ENCODE results near the gene OR1J4. TPM values are rescaled to one million over a fixed set of nuclear protein-coding genes. Genes with fewer than 3 reads are reported as not detected.

The OR1J4 gene, protein sequence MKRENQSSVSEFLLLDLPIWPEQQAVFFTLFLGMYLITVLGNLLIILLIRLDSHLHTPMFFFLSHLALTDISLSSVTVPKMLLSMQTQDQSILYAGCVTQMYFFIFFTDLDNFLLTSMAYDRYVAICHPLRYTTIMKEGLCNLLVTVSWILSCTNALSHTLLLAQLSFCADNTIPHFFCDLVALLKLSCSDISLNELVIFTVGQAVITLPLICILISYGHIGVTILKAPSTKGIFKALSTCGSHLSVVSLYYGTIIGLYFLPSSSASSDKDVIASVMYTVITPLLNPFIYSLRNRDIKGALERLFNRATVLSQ
- total RNA-seq (not detected), polyA plus RNA-seq (not detected)
- long read RNA-seq, donor 1, result 0 reads
- long read RNA-seq, donor 2, result 0 reads
- long read RNA-seq, donor 3, result 0 reads

DNA sequence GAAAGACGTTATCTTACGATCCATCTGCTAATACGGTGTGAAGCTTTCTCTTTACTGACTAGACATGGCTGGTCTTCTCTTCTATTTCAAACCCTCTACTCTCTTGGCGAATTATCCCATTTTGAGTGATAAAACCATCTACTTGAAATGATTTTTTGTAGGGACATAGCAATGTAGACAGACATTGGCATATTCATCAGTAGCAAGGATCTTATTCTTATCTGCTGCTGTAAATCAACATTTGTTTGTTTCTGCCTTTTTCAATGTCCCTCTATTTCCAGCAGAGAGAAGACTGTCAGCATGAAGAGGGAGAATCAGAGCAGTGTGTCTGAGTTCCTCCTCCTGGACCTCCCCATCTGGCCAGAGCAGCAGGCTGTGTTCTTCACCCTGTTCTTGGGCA, at the start of gene OR1J4:
TSS of gene OR1J4 (plus strand) at position 301 of the 400 bp plus-strand sequence. CDS start at position 301, 0 bp downstream.
- Histone ChIP-seq H3K4me3 (no peak within 1 kb of the TSS), H3K4me1 (ENCODE audit: insufficient read depth) (no peaks in the 10 kb centered on the region), H3K27ac (no peak within 1 kb of the TSS), H3K27me3 (no peaks in the 10 kb centered on the region), H3K9me3 (no peaks in the 10 kb centered on the region), H3K36me3 (no peaks in the 10 kb centered on the region)
- no peak for TF ChIP-seq POLR2A (IDR thresholded peaks at IDR 0.05)
- TF ChIP-seq EP300 (IDR thresholded peaks at IDR 0.05), result no peak
- TF ChIP-seq, protein P1, sequence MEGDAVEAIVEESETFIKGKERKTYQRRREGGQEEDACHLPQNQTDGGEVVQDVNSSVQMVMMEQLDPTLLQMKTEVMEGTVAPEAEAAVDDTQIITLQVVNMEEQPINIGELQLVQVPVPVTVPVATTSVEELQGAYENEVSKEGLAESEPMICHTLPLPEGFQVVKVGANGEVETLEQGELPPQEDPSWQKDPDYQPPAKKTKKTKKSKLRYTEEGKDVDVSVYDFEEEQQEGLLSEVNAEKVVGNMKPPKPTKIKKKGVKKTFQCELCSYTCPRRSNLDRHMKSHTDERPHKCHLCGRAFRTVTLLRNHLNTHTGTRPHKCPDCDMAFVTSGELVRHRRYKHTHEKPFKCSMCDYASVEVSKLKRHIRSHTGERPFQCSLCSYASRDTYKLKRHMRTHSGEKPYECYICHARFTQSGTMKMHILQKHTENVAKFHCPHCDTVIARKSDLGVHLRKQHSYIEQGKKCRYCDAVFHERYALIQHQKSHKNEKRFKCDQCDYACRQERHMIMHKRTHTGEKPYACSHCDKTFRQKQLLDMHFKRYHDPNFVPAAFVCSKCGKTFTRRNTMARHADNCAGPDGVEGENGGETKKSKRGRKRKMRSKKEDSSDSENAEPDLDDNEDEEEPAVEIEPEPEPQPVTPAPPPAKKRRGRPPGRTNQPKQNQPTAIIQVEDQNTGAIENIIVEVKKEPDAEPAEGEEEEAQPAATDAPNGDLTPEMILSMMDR (IDR thresholded peaks at IDR 0.05), result no peak
- intact Hi-C loops (cut with DNase I), result no loop called here
- 69 to 79% (median 75%) methylated on average over 4 of the region's 4 CpGs for WGBS, 3 donors
- DNase-seq, result no peak

DNA sequence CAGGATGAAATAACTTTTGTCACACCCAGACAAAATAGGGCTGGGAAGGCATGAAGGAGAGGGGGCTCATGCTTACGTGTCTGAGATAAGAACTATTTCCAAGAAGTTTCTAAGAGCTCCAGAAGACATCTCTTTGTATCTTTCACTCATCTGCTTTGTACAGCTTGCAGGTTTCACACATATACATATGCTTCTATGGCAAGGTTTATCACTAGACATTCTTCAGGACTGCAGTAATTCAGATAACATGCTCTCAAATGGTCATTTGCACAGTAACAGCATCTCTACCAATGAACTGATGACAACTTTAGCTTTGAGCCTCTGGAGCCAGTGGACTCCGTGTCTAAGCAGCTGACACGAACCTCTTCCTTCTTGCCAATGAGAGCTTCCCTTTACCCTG, 44.4 kb upstream of the OR1J4 start:
- intact Hi-C loops (cut with DNase I), result loop anchor here in 1 of 4 donors (10.0 kb wide), 1 partner anchor 330 kb away; the partner anchor contains the start of gene OR1K1
- TF ChIP-seq, protein P1 (IDR thresholded peaks at IDR 0.05), result no peak
- no peak for TF ChIP-seq POLR2A (IDR thresholded peaks at IDR 0.05)
- TF ChIP-seq EP300 (IDR thresholded peaks at IDR 0.05), result no peak
- H3K27me3 ChIP-seq, result no peaks in the 10 kb centered on the region
- 51 to 53% (median 53%) methylated on average over 3 of the region's 3 CpGs for WGBS, 3 donors
- no peaks in the 10 kb centered on the region for H3K4me1 ChIP-seq (ENCODE audit: insufficient read depth)
- H3K27ac ChIP-seq, result no peak overlapping the region
- no peak for DNase-seq
- H3K4me3 ChIP-seq, result no peak overlapping the region
- H3K9me3 ChIP-seq, result no peaks in the 10 kb centered on the region
- no peaks in the 10 kb centered on the region for H3K36me3 ChIP-seq

DNA sequence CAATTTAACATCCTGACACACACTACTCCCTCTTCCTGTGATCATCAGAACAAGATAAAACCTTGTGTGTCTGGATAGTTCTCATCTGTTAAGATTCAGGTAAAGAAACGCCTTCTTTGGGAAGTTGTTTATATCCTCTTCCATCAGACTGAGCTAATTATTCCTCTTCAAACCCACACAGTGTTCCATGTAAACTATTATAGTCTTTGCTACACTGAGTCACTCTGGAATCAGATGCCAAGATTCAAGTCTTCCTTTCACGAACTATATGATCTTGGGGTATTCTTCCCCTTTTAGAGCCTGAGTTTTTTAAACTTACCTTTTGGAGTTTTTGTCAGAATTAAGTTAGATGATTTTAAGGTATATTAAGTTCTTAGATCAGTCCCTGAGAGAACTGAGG, 43.2 kb upstream of the OR1J4 start:
- Histone ChIP-seq H3K27ac (no peak overlapping the region), H3K9me3 (no peaks in the 10 kb centered on the region), H3K36me3 (no peaks in the 10 kb centered on the region), H3K27me3 (no peaks in the 10 kb centered on the region), H3K4me1 (ENCODE audit: insufficient read depth) (no peaks in the 10 kb centered on the region), H3K4me3 (no peak overlapping the region)
- 41 to 61% (median 57%) methylated on average over 2 of the region's 2 CpGs for WGBS, 3 donors
- no peak for TF ChIP-seq EP300 (IDR thresholded peaks at IDR 0.05)
- TF ChIP-seq, protein P1 (IDR thresholded peaks at IDR 0.05), result no peak
- intact Hi-C loops (cut with DNase I), result loop anchor here in 1 of 4 donors (10.0 kb wide), 1 partner anchor 329 kb away; the partner anchor contains the start of gene OR1K1
- DNase-seq, result no peak

DNA sequence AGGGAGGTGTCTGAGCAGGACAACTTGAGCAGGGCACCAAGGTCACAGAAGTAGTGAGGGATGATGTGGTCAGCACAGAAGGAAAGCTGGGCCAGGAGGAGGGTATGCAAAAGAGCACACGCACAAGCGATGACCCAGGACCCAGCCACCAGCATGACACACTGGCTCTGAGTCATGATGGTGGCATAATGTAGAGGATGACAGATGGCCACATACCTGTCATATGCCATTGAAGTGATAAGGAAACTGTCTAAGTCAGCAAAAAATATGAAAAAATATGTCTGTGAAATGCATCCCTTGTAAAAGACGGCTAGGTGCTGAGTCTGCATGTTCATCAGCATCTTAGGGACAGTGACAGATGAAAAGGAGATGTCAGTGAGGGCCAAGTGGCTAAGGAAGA, 41.6 kb upstream of the OR1J4 start:
- no peak overlapping the region for H3K4me3 ChIP-seq
- no peaks in the 10 kb centered on the region for H3K4me1 ChIP-seq (ENCODE audit: insufficient read depth)
- H3K27ac ChIP-seq, result no peak overlapping the region
- WGBS, 3 donors, result 85 to 86% (median 86%) methylated on average over 3 of the region's 3 CpGs
- no peaks in the 10 kb centered on the region for H3K36me3 ChIP-seq
- H3K27me3 ChIP-seq, result no peaks in the 10 kb centered on the region
- TF ChIP-seq EP300 (IDR thresholded peaks at IDR 0.05) (no peak), POLR2A (IDR thresholded peaks at IDR 0.05) (no peak)
- TF ChIP-seq, protein P1 (IDR thresholded peaks at IDR 0.05), result no peak
- intact Hi-C loops (cut with DNase I), result loop anchor here in 1 of 4 donors (10.0 kb wide), 1 partner anchor 327 kb away; the partner anchor contains the start of gene OR1K1
- no peaks in the 10 kb centered on the region for H3K9me3 ChIP-seq
- no peak for DNase-seq
